Spleen (tissue), 11 donors: ENCODE data around the gene KCNAB2. TPM values are rescaled to one million over a fixed set of nuclear protein-coding genes. Genes with fewer than 3 reads are reported as not detected.

ENCODE experiments used
- DNase-seq: peaks from one replicate; pipeline ENCODE4 v3.0.0-alpha.2; 2020
- H3K27ac ChIP-seq, 8 donors: fragments of 200-600 bp; sonication (generic) in 7 of 8; 1 replicate in 4 of 8; 2 replicates in 4 of 8; pipeline versions ENCODE4 v1.5.0 to v1.8.0; 2016 to 2021; ENCODE audit warnings: inconsistent platforms in 4 of 8, mild to moderate bottlenecking in 4 of 8, moderate library complexity in 1 of 8
- H3K27me3 ChIP-seq, 7 donors: fragments of 200-600 bp; sonication (generic) in 6 of 7; replicated peaks in 1 of 7; 1 replicate in 4 of 7; 2 replicates in 3 of 7; pipeline versions ENCODE4 v1.5.0 to v1.8.0; 2016 to 2021; ENCODE audit warnings: inconsistent platforms in 3 of 7, mild to moderate bottlenecking in 1 of 7
- H3K36me3 ChIP-seq, 6 donors: fragments of 200-600 bp; sonication (generic) in 5 of 6; 1 replicate in 4 of 6; 2 replicates in 2 of 6; pipeline versions ENCODE4 v1.5.0 to v1.8.0; 2016 to 2021; ENCODE audit warnings: inconsistent platforms in 2 of 6
- H3K4me1 ChIP-seq, 6 donors: fragments of 200-600 bp; sonication (generic) in 5 of 6; 1 replicate in 3 of 6; 2 replicates in 3 of 6; pipeline versions ENCODE4 v1.5.0 to v1.8.0; 2016 to 2021; ENCODE audit warnings: inconsistent platforms in 3 of 6
- H3K4me3 ChIP-seq, 8 donors: fragments of 200-600 bp; sonication (generic) in 7 of 8; 1 replicate in 4 of 8; 2 replicates in 4 of 8; pipeline versions ENCODE4 v1.5.0 to v1.8.0; 2016 to 2021; ENCODE audit warnings: inconsistent platforms in 4 of 8, mild to moderate bottlenecking in 4 of 8, moderate library complexity in 2 of 8
- H3K9me3 ChIP-seq, 8 donors: fragments of 200-600 bp; sonication (generic) in 7 of 8; 1 replicate in 4 of 8; 2 replicates in 4 of 8; pipeline versions ENCODE4 v1.5.0 to v1.8.0; 2016 to 2021; ENCODE audit warnings: inconsistent platforms in 4 of 8
- CTCF ChIP-seq, 11 experiments: fragments of 200-600 bp in 7 of 11; fragments of 450-650 bp in 4 of 11; sonication (generic) in 4 of 11; IDR thresholded peaks in 8 of 11; conservative IDR thresholded peaks in 3 of 11; 1 replicate in 7 of 11; 2 replicates in 4 of 11; pipeline versions ENCODE4 v1.4.0 to v1.8.0; 2016 to 2021; ENCODE audit warnings: antibody characterized with exemption in 11 of 11, inconsistent platforms in 4 of 11, mild to moderate bottlenecking in 1 of 11
- POLR2A ChIP-seq, 3 donors: fragments of 450-650 bp; IDR thresholded peaks; one replicate each; pipeline ENCODE4 v1.5.1; 2017; ENCODE audit warnings: antibody characterized with exemption in 3 of 3, mild to moderate bottlenecking in 1 of 3
- POLR2AphosphoS5 ChIP-seq, 3 donors: sonication (generic); formaldehyde crosslinking; IDR thresholded peaks; one replicate each; pipeline ENCODE4 v1.5.1; 2017; ENCODE audit warnings: antibody characterized with exemption in 3 of 3
- WGBS, 5 donors: extraction: QIAGEN DNeasy Blood & Tissue Kit in 3 of 5; methylation state at CpG; one replicate each; pipeline versions ENCODE4 v1.1.5 to v1.1.7; 2013 to 2018; 5-methylcytosine and 5-hydroxymethylcytosine counted together
- intact Hi-C: fragments of 100-400 bp; cut with DNase I; formaldehyde crosslinking; loops from one replicate; pipeline ENCODE4 v1.15.0; 2023; ENCODE audit warnings: low total_unique reads
- polyA plus RNA-seq, 3 donors: library from polyadenylated mRNA; stranded (reverse); fragments of 200-250 nt; gene quantifications; one replicate each; pipeline ENCODE4 v1.2.1, GENCODE V29; 2013
- total RNA-seq, 7 donors: library from RNA; depleted of rRNA in 3 of 7; stranded (reverse); fragments of >200 nt in 3 of 7; fragmentation: NEBNext Ultra II Directional in 4 of 7; extraction: Animal tissue kit (Norgen Biotek cat#: 25700) in 4 of 7; gene quantifications; one replicate each; pipeline versions ENCODE4 v1.1.0 to v1.2.1, GENCODE V29; 2016 to 2021
- donor health status: healthy with polysubstance abuse.
- donor health status: DM: no; HTN: no; CAD: no; lungs with moderate emphysema.
- donor health status: DM: no; HTN: no; CAD: no.
- donor health status: Bipolar disorder and iron deficiency.
- donor health status: healthy.
- donor health status: DM: no; HTN: no; CAD: no.
- donor health status: DM: yes; HTN: yes; CAD: no.

KCNAB2 gene
- total and polyA plus RNA-seq, 10 donors, result 23.2 to 135 (median 94.0) TPM

GRCh38 chr1:6083385-6083784, 37.7 kb downstream of the KCNAB2 start:
- H3K27ac ChIP-seq, result no peak overlapping the region
- peak in 1 of 3 donors; percentile 10 for TF ChIP-seq POLR2AphosphoS5 (IDR thresholded peaks at IDR 0.05)
- TF ChIP-seq POLR2A (IDR thresholded peaks at IDR 0.05), result no peak
- H3K27me3 ChIP-seq, result no peaks in the 10 kb centered on the region
- H3K9me3 ChIP-seq, result no peaks in the 10 kb centered on the region
- H3K4me3 ChIP-seq, result no peak overlapping the region
- WGBS, 5 donors, result 68 to 89% (median 83%) methylated on average over 16 to 18 of the region's 18 CpGs
- no peak for DNase-seq
- H3K36me3 ChIP-seq, result peaks cover 0 to 100% (median 42%) of the 10 kb centered on the region in 6 donors
- intact Hi-C loops, result no loop called here
- peaks cover 0 to 11% (median 2%) of the 10 kb centered on the region in 6 donors for H3K4me1 ChIP-seq

GRCh38 chr1:6083801-6084446, 38.2 kb downstream of the KCNAB2 start:
- intact Hi-C loops, result no loop called here
- TF ChIP-seq POLR2AphosphoS5 (IDR thresholded peaks at IDR 0.05) (no peak), POLR2A (IDR thresholded peaks at IDR 0.05) (no peak), CTCF (IDR thresholded peaks at IDR 0.05 in 8 of 11, conservative IDR thresholded peaks at IDR 0.05 in 3 of 11) (no peak)
- H3K4me3 ChIP-seq, result no peak overlapping the region

GRCh38 chr1:6084781-6085495, 39.2 kb downstream of the KCNAB2 start:
- no peak overlapping the region for H3K4me3 ChIP-seq
- intact Hi-C loops, result no loop called here
- no peak for TF ChIP-seq POLR2A (IDR thresholded peaks at IDR 0.05)
- no peak for TF ChIP-seq POLR2AphosphoS5 (IDR thresholded peaks at IDR 0.05)
- no peak for TF ChIP-seq CTCF (IDR thresholded peaks at IDR 0.05 in 8 of 11, conservative IDR thresholded peaks at IDR 0.05 in 3 of 11)
- H3K9me3 ChIP-seq, result no peaks in the 10 kb centered on the region
- WGBS, 5 donors, result 85 to 94% (median 91%) methylated on average over 17 to 18 of the region's 18 CpGs
- H3K27me3 ChIP-seq, result no peaks in the 10 kb centered on the region
- peaks cover 0 to 11% (median 2%) of the 10 kb centered on the region in 6 donors for H3K4me1 ChIP-seq
- no peak overlapping the region for H3K27ac ChIP-seq
- peaks cover 0 to 100% (median 49%) of the 10 kb centered on the region in 6 donors for H3K36me3 ChIP-seq
- no peak for DNase-seq

More at GRCh38 chr1:6083801-6084446, 38.2 kb downstream of the KCNAB2 start:
- Histone ChIP-seq H3K4me1 (peaks cover 0 to 11% (median 2%) of the 10 kb centered on the region in 6 donors), H3K27me3 (no peaks in the 10 kb centered on the region), H3K27ac (no peak overlapping the region), H3K9me3 (no peaks in the 10 kb centered on the region), H3K36me3 (peaks cover 0 to 100% (median 44%) of the 10 kb centered on the region in 6 donors)
- WGBS, 5 donors, result 77 to 87% (median 82%) methylated on average over 11 to 12 of the region's 12 CpGs
- no peak for DNase-seq

- TF ChIP-seq CTCF (IDR thresholded peaks at IDR 0.05 in 8 of 11, conservative IDR thresholded peaks at IDR 0.05 in 3 of 11), result no peak
- TF ChIP-seq POLR2AphosphoS5 (IDR thresholded peaks at IDR 0.05), result no peak
- TF ChIP-seq POLR2A (IDR thresholded peaks at IDR 0.05), result no peak
- Histone ChIP-seq H3K4me1 (peaks cover 0 to 11% (median 2%) of the 10 kb centered on the region in 6 donors), H3K27me3 (no peaks in the 10 kb centered on the region), H3K36me3 (peaks cover 0 to 100% (median 46%) of the 10 kb centered on the region in 6 donors), H3K27ac (no peak overlapping the region), H3K4me3 (no peak overlapping the region), H3K9me3 (no peaks in the 10 kb centered on the region)
- no peak for DNase-seq
- intact Hi-C loops, result no loop called here
- WGBS, 5 donors, result 91 to 98% (median 96%) methylated on average over 7 to 13 of the region's 13 CpGs
These were observed 40.0 kb downstream of the KCNAB2 start for GRCh38 chr1:6085666-6086065.
